ENCODE measurements around the gene SDK2.

SDK2 gene

DNA sequence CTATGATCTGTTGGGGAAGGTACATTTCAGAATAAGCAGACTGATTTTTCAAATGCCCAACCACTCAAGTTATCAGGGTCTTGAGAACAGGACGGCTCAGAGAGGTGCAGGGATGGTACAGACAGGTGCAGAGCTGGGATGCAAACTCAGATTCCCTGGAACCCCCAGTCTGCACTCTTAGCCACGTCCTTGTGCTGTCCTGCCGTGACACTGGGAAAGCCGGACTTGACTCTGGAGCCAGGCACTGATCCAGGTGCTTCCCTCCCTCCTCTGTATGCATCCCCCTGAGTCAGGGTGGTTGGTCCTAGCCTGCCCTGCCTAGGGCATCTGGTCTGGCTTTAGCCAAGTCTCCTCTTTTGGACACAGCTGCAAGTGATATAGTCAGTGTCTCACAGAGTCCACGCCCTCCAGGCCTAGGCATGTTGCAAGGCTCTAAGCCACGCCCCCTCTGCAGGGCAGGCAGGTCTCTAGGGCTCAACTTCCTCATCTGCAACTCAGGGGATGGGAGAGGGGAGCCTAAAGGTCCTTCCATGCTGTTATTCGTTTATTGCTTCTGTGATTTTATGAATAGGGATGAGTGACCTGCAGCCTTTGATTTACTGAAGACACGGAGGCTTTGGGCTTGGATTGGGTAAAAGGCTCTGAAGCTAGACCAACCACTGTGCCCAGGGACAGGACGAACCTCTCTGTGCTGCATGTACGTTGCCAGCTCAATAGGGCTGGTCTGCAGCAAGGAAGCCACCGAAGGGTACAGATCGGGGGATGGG, 97.3 kb downstream of the SDK2 start:
- POLR2A ChIA-PET, result no interaction called here
- CTCF ChIA-PET, result no interaction called here
- no peak for TF ChIP-seq SP1 (IDR thresholded peaks at IDR 0.05)
- no peak for TF ChIP-seq FOXM1 (IDR thresholded peaks at IDR 0.05; ENCODE audit: borderline replicate concordance)
- no peak for TF ChIP-seq LEF1 (IDR thresholded peaks at IDR 0.05; ENCODE audit: borderline replicate concordance)
- TF ChIP-seq CTBP1 (IDR thresholded peaks at IDR 0.05; ENCODE audit: borderline replicate concordance), result no peak
- TF ChIP-seq HDGF (IDR thresholded peaks at IDR 0.05; ENCODE audit: borderline replicate concordance), result no peak
- TF ChIP-seq ZNF384 (IDR thresholded peaks at IDR 0.05), result no peak
- no peak for TF ChIP-seq ARNT (IDR thresholded peaks at IDR 0.05)
- no peak for TF ChIP-seq SUZ12 (IDR thresholded peaks at IDR 0.05)
- TF ChIP-seq BHLHE40 (IDR thresholded peaks at IDR 0.05; ENCODE audit: borderline replicate concordance), result no peak
- no peak for TF ChIP-seq TARDBP (IDR thresholded peaks at IDR 0.05)
- TF ChIP-seq L3MBTL2 (conservative IDR thresholded peaks at IDR 0.05), result no peak
- no peak for TF ChIP-seq NFRKB (IDR thresholded peaks at IDR 0.05)
- TF ChIP-seq ELF4 (IDR thresholded peaks at IDR 0.05), result no peak
- TF ChIP-seq FOXK2 (IDR thresholded peaks at IDR 0.05), result no peak
- TF ChIP-seq, protein P1, sequence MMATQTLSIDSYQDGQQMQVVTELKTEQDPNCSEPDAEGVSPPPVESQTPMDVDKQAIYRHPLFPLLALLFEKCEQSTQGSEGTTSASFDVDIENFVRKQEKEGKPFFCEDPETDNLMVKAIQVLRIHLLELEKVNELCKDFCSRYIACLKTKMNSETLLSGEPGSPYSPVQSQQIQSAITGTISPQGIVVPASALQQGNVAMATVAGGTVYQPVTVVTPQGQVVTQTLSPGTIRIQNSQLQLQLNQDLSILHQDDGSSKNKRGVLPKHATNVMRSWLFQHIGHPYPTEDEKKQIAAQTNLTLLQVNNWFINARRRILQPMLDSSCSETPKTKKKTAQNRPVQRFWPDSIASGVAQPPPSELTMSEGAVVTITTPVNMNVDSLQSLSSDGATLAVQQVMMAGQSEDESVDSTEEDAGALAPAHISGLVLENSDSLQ (IDR thresholded peaks at IDR 0.05), result no peak
- no peak for TF ChIP-seq FOXA1 (IDR thresholded peaks at IDR 0.05)
- peak; percentile 40 for DNase-seq (ENCODE audit: extremely low spot score)

DNA sequence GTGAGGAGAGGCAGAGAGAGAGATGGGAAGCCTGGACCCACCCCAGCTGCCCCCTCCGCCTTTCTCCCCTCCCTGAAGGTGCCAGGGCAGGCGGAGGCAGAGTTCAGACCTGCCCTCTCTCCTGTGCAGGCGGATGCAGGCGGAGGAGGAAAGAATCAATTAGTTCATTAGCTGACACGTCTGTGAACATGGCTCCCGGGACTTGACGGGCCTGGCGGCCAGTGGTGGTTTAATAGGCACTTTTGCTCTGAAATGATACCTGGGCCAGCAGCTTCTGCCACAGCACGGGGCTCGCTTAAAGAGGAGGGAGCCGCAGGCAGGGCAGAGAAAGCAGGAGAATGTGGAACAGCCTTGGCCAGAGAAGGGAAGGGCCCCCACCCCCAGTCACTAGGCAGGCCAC, 98.1 kb downstream of the SDK2 start:
- TF ChIP-seq CTBP1 (IDR thresholded peaks at IDR 0.05; ENCODE audit: borderline replicate concordance), result no peak
- no peak for TF ChIP-seq FOXA1 (IDR thresholded peaks at IDR 0.05)
- TF ChIP-seq SUZ12 (IDR thresholded peaks at IDR 0.05), result no peak
- TF ChIP-seq ELF4 (IDR thresholded peaks at IDR 0.05), result no peak
- TF ChIP-seq, protein P1 (IDR thresholded peaks at IDR 0.05), result no peak
- TF ChIP-seq NFRKB (IDR thresholded peaks at IDR 0.05), result no peak
- no peak for TF ChIP-seq L3MBTL2 (conservative IDR thresholded peaks at IDR 0.05)
- no peak for TF ChIP-seq LEF1 (IDR thresholded peaks at IDR 0.05; ENCODE audit: borderline replicate concordance)
- TF ChIP-seq FOXM1 (IDR thresholded peaks at IDR 0.05; ENCODE audit: borderline replicate concordance), result no peak
- TF ChIP-seq HDGF (IDR thresholded peaks at IDR 0.05; ENCODE audit: borderline replicate concordance), result no peak
- TF ChIP-seq BHLHE40 (IDR thresholded peaks at IDR 0.05; ENCODE audit: borderline replicate concordance), result no peak
- TF ChIP-seq FOXK2 (IDR thresholded peaks at IDR 0.05), result no peak
- TF ChIP-seq ARNT (IDR thresholded peaks at IDR 0.05), result no peak
- TF ChIP-seq ZNF384 (IDR thresholded peaks at IDR 0.05), result no peak
- TF ChIP-seq SP1 (IDR thresholded peaks at IDR 0.05), result no peak
- TF ChIP-seq TARDBP (IDR thresholded peaks at IDR 0.05), result no peak
- ChIA-PET POLR2A (no interaction called here), CTCF (interaction anchor here (0.6 kb wide), 1 partner anchor 97 kb away, joined by 3 read pairs; no protein-coding TSS in a partner anchor)
- DNase-seq (ENCODE audit: extremely low spot score), result no peak

DNA sequence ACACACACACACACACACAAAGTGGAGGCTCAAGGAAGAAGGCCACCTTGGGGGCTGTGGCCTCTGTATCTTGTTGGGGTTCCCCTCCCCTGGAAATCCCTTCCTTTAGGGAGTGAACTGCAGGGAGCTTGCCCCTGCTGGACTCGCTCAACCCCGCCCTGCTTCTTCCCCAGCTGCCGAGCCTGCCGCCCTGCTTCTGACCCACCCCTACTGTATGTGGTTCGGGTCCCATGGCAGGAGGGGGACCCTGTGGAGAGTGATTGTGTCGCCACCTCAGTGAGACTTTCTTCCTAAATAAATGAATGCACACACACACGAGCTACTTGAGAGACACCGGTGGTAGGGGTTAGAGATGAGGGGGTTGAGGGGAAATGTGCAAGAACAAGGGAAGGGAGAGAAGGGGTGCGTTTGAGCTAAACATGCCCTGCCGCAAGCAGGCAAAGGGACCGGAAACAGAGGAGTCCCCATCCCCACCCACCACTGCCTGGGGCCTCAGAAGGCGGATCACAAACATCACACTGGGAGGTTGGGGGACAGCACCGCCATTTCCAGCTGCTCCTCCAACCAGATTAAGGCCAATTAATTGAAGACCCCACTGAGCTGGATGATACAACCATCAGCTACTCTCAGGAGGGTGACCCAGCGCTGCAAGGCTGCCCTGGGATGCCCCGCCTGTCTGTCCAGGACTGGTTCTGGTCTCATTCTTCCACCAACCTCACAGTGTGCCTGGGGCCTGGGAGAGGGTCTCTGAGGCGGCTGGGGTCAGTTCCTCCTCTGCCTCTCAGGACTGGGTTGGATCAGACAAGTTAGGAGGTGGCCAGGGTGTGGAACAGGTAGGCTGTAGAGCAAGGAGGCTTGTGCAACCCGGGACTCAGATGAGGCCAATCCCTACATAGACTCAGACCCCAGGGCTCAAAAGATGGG, 98.9 kb downstream of the SDK2 start:
- no peak for DNase-seq (ENCODE audit: extremely low spot score)
- POLR2A ChIA-PET, result no interaction called here
- CTCF ChIA-PET, result interaction anchor here (0.6 kb wide), 1 partner anchor 97 kb away, joined by 3 read pairs; no protein-coding TSS in a partner anchor
- TF ChIP-seq SP1 (IDR thresholded peaks at IDR 0.05) (no peak), L3MBTL2 (conservative IDR thresholded peaks at IDR 0.05) (no peak), ELF4 (IDR thresholded peaks at IDR 0.05) (no peak), TARDBP (IDR thresholded peaks at IDR 0.05) (no peak), NFRKB (IDR thresholded peaks at IDR 0.05) (no peak), CTBP1 (IDR thresholded peaks at IDR 0.05; ENCODE audit: borderline replicate concordance) (no peak)

DNA sequence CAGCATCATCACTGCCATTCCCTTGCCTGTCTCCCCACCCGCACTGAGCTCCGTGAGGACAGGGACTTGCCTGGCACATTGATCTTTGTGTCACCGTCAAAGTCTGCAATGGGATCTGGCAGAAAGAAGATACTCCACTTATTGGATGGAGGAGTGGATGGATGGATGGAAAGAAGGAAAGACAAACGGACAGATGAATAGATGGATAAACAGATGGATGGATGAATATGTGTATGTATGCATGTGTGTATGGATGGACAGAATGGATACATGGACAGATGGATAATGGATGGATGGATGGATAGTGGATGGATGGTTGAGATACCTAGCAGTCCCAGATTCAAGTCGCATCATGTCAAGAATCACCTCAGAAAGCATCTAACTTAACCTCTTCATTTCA, 99.9 kb downstream of the SDK2 start:
- ChIA-PET CTCF (no interaction called here), POLR2A (no interaction called here)
- no peak for DNase-seq (ENCODE audit: extremely low spot score)
- TF ChIP-seq CTBP1 (IDR thresholded peaks at IDR 0.05; ENCODE audit: borderline replicate concordance), result no peak
- no peak for TF ChIP-seq LEF1 (IDR thresholded peaks at IDR 0.05; ENCODE audit: borderline replicate concordance)
- TF ChIP-seq SP1 (IDR thresholded peaks at IDR 0.05), result no peak
- TF ChIP-seq TARDBP (IDR thresholded peaks at IDR 0.05), result no peak

DNA sequence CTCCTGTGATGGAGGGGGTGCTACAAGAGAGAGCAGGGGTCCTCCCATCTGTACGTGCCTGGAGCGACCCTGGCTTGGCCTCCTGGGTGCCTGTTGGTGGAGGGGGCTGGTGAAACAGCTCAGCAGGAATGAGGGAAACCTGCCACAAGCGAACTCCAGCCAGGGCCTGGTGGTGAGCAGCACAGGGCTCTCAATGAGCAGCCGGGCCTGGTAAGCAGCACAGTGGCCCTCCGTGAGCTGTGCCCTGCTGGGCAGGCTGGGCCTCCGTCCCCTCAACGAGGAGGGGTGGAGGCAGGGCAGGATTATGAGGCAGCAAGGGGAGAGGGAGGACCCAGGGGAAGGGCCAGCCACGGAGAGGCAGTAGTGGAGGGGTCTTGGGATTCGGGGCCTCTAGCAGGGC, 101.9 kb downstream of the SDK2 start:
- ChIA-PET POLR2A (no interaction called here), CTCF (no interaction called here)
- no peak for DNase-seq (ENCODE audit: extremely low spot score)

More for the DNA sequence above, 101.9 kb downstream of the SDK2 start:
- TF ChIP-seq L3MBTL2 (conservative IDR thresholded peaks at IDR 0.05), result no peak
- no peak for TF ChIP-seq BHLHE40 (IDR thresholded peaks at IDR 0.05; ENCODE audit: borderline replicate concordance)
- no peak for TF ChIP-seq LEF1 (IDR thresholded peaks at IDR 0.05; ENCODE audit: borderline replicate concordance)
- TF ChIP-seq HDGF (IDR thresholded peaks at IDR 0.05; ENCODE audit: borderline replicate concordance), result no peak
- no peak for TF ChIP-seq ZNF384 (IDR thresholded peaks at IDR 0.05)
- TF ChIP-seq SUZ12 (IDR thresholded peaks at IDR 0.05), result no peak
- TF ChIP-seq SP1 (IDR thresholded peaks at IDR 0.05), result no peak
- TF ChIP-seq, protein P1 (IDR thresholded peaks at IDR 0.05), result no peak
- TF ChIP-seq FOXK2 (IDR thresholded peaks at IDR 0.05), result no peak
- TF ChIP-seq ARNT (IDR thresholded peaks at IDR 0.05), result no peak
- no peak for TF ChIP-seq FOXA1 (IDR thresholded peaks at IDR 0.05)
- TF ChIP-seq FOXM1 (IDR thresholded peaks at IDR 0.05; ENCODE audit: borderline replicate concordance), result no peak
- TF ChIP-seq TARDBP (IDR thresholded peaks at IDR 0.05), result no peak
